H1 (cell line): ENCODE measurements around the gene AMH. TPM values are rescaled to one million over a fixed set of nuclear protein-coding genes. Genes with fewer than 3 reads are reported as not detected.

Source experiments
- CEBPB ChIP-seq: IDR thresholded peaks from 2 replicates; pipeline ENCODE4 v1.6.1; 2012; ENCODE audit warnings: low read depth, low read length
- CHD2 ChIP-seq: IDR thresholded peaks from 2 replicates; pipeline ENCODE4 v1.6.1; 2012; ENCODE audit warnings: low read length, improper control_type of control experiment
- PHF8 ChIP-seq: fragments of 200-600 bp; sonication (generic); conservative IDR thresholded peaks from 2 replicates; pipeline ENCODE4 v1.7.1; 2012; ENCODE audit warnings: low read depth, mild to moderate bottlenecking, inconsistent platforms, low read length, moderate library complexity
- POLR2A ChIP-seq, 2 experiments: IDR thresholded peaks; 1 replicate in 1 of 2; 2 replicates in 1 of 2; pipeline ENCODE4 v1.6.1; 2011; ENCODE audit warnings: low read depth in 2 of 2, low read length in 2 of 2, mild to moderate bottlenecking in 2 of 2; ENCODE audit errors: control extremely low read depth in 1 of 2
- POLR2AphosphoS5 ChIP-seq: IDR thresholded peaks from 2 replicates; pipeline ENCODE4 v1.6.1; 2011; ENCODE audit warnings: low read depth, low read length
- RNF2 ChIP-seq: fragments of 200-900, 300-1000 bp; sonication (generic); IDR thresholded peaks from 2 replicates; pipeline ENCODE4 v1.7.1; 2016; ENCODE audit warnings: borderline replicate concordance, low read depth, mild to moderate bottlenecking, antibody characterized with exemption, low read length; ENCODE audit not compliant: poor library complexity, severe bottlenecking; ENCODE audit errors: missing control alignments
- SAP30 ChIP-seq: fragments of 300-600 bp; sonication (generic); IDR thresholded peaks from 2 replicates; pipeline ENCODE4 v1.7.1; 2012; ENCODE audit warnings: low read length, moderate library complexity, mild to moderate bottlenecking, inconsistent platforms; ENCODE audit not compliant: insufficient read depth, insufficient replicate concordance
- SP2 ChIP-seq: IDR thresholded peaks from 2 replicates; pipeline ENCODE4 v1.6.1; 2012; ENCODE audit warnings: mild to moderate bottlenecking, low read length, inconsistent platforms
- TCF12 ChIP-seq: IDR thresholded peaks from 2 replicates; pipeline ENCODE4 v1.6.1; 2011; ENCODE audit warnings: low read depth, mild to moderate bottlenecking, low read length
- polyA plus RNA-seq, 7 experiments: library from polyadenylated mRNA; depleted of rRNA in 3 of 7; stranded (reverse) in 5 of 7; unstranded in 2 of 7; fragments of >200 nt in 5 of 7; fragments of 200-250 nt in 2 of 7; gene quantifications; 1 replicate in 5 of 7; 2 replicates in 1 of 7; 4 replicates in 1 of 7; pipeline versions ENCODE4 v1.2.1 to v1.2.3, GENCODE V29; 2011 to 2013; ENCODE audit warnings: missing spikeins in 2 of 7, mixed read lengths in 2 of 7
- total RNA-seq: library from RNA; stranded (reverse); fragmentation: NEBNext Ultra II Directional; extraction: Animal tissue kit (Norgen Biotek cat#: 25700); gene quantifications from 2 replicates; pipeline ENCODE4 v1.2.1, GENCODE V29; 2021

AMH gene
- total and polyA plus RNA-seq, 2 of the 8 experiments (the other 6 are each of a cell fraction or from before 2014, with no cell fraction given) = 10.5 to 15.4 TPM

DNA sequence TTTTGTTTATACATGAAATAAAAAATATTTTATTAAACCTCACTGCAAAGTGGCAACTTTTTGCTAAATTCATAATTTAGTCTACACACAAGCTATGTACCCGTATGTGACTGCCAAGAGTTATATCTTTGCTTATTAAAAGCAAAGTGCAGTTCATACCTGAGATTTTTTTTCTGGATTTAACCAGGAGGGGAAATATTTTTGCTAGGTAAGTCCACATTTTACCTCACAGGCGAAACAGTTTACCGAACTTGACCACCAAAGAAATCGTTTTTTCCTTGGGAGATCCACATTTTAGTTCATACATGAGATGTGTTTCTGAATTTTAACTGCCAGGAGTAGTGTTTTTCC, 19.3 kb downstream of the AMH start (continued):
- TF ChIP-seq SAP30 = no peak
- no peak for TF ChIP-seq SP2
- TF ChIP-seq CEBPB = no peak
- no peak for TF ChIP-seq RNF2
- TF ChIP-seq PHF8 = no peak
- no peak for TF ChIP-seq CHD2
- TF ChIP-seq POLR2A (IDR thresholded peaks at IDR 0.05; ENCODE audit: control extremely low read depth in 1 of 2, low read depth in 2 of 2, low read length in 2 of 2) = no peak
- no peak for TF ChIP-seq TCF12
- TF ChIP-seq POLR2AphosphoS5 = no peak
